Measurements from ENCODE around the gene ATP5MC3.

DNA sequence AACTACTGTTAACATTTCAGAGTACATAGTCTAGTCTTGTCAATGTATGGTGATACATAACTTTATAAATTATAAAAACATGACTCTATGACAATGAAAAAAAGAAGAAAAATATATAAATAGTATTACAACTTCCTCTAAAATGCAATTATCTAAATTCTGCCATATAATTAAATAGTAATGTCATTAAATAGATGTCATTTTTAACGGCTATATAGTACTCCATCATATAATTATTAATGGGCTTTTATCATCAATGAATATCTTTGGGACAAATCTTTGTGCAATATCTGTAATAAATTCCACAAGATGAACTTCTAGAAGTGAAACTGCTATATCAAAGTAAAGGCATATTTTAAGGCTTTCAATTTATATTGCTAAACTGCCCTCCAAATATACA is 38.3 kb downstream of the ATP5MC3 start:
- no peak for TF ChIP-seq POLR2A (IDR thresholded peaks at IDR 0.05)
- TF ChIP-seq, protein P1, sequence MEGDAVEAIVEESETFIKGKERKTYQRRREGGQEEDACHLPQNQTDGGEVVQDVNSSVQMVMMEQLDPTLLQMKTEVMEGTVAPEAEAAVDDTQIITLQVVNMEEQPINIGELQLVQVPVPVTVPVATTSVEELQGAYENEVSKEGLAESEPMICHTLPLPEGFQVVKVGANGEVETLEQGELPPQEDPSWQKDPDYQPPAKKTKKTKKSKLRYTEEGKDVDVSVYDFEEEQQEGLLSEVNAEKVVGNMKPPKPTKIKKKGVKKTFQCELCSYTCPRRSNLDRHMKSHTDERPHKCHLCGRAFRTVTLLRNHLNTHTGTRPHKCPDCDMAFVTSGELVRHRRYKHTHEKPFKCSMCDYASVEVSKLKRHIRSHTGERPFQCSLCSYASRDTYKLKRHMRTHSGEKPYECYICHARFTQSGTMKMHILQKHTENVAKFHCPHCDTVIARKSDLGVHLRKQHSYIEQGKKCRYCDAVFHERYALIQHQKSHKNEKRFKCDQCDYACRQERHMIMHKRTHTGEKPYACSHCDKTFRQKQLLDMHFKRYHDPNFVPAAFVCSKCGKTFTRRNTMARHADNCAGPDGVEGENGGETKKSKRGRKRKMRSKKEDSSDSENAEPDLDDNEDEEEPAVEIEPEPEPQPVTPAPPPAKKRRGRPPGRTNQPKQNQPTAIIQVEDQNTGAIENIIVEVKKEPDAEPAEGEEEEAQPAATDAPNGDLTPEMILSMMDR (IDR thresholded peaks at IDR 0.05), result no peak

Measured in uterus (tissue), 2 donors.